Measurements from ENCODE around the gene C1QTNF9B.

GRCh38 chr13:23848019-23848418, 49.3 kb downstream of the C1QTNF9B start:
- TF ChIP-seq POLR2A (IDR thresholded peaks at IDR 0.05; ENCODE audit: low read depth, low read length) = no peak
- TF ChIP-seq POLR2AphosphoS5 (IDR thresholded peaks at IDR 0.05; ENCODE audit: low read depth, low read length) = no peak

All from GM12892 (cell line).